HG03442 (cell line): ENCODE data around the gene ZBTB20.

ENCODE experiments used
- ATAC-seq: cut with Tn5 transposase; IDR thresholded peaks from one replicate; pipeline ENCODE4 v1.9.1; 2021; ENCODE audit warnings: mild to moderate bottlenecking, moderate library complexity; ENCODE audit not compliant: unreplicated experiment

The ZBTB20 gene

DNA sequence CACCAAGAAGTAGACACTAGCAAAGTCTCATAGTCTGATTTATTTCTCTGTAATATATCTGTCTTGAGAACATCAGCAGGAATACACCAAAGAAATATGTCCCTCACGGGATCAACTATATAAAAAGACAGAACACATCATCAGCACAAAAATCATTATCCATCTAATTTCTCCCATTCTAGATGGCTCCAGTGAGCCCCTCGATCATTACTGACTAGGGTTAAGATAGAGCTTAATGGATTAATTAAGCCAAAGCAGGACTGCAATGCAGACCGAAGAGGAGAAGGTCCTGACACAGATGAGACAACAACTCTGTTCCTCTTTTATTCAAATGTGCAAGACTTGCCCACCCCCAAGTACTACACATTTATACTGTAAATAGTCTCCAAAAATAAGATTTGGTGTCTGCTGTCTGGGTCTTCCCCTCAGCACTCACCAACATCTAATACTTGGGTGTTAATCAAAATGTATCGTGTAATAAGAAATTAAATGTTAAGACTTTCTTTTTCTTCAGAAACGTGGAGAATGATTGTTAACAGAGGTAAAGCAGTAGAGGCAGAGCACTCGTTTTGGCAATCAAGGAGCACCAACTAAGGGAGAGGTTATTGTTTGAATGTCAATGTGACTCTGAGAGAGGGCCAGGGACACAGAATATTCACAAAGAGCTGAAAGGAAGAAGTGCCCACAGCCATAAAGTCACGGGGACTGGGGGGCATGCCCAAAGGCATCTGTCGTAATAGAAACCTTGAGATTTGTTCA is 719.6 kb downstream of the ZBTB20 start:
- ATAC-seq = peak; percentile 20

DNA sequence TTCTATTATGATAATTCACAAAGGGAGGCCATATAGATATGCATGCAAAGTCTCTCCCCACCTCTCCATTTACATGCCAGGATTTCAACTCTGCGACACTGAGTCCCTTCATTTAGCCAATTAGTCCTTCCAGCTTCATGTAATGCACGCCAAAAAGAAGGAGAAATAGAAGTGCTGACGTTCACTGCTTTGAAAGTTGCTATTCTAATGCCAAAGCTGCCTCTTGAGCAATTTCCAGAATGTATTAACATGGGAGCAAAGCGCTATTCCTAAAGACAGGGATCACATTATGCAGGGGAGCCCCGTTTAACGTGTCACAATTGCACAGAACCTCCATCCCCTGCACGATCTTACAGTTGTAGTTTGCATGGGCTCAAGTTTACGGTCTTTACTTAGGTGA is 722.8 kb downstream of the ZBTB20 start:
- no peak for ATAC-seq

- ATAC-seq = no peak
These were observed 725.9 kb downstream of the ZBTB20 start for GRCh38 chr3:114421204-114421603.

- ATAC-seq = no peak
These were observed 727.0 kb downstream of the ZBTB20 start for GRCh38 chr3:114420072-114420471.

DNA sequence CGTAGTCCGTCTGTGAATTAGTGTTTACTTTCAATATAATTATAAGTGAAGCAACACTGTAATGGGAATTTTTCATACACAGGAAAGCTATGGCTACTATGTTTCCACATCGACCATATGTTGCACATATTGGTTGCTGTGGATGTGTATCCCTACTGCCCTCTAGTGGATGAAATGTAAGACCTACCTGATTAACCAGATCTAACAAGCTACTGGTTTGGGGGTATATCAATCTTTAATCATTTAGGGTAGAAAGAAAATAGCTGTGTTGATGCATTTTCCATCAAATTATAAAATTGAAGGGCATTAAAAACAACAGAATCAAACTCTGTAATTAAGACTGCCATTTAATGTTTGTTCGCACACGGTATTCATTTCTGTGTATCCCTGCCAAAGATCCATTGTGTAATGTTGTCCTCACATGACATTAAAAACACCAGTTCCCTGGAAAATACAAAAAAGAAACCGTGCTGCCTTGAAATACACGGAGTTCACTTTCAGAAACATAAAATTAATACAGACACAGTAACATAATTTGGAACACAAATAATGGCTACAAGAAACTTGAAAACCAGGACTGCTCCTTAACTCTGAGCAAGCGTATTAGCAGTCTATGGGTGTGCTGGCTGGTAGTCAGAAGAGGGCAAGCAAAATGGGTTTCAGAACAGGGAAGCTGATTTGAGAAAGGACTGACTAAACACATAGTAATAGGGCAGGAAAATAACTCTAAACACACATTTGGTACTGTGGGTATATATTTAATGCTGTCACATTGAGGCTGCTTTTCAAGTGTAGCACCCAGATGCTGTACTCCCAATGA is 728.2 kb downstream of the ZBTB20 start:
- peak; percentile 63 for ATAC-seq

GRCh38 chr3:114418107-114418506 is 729.0 kb downstream of the ZBTB20 start:
- peak; percentile 89 for ATAC-seq

DNA sequence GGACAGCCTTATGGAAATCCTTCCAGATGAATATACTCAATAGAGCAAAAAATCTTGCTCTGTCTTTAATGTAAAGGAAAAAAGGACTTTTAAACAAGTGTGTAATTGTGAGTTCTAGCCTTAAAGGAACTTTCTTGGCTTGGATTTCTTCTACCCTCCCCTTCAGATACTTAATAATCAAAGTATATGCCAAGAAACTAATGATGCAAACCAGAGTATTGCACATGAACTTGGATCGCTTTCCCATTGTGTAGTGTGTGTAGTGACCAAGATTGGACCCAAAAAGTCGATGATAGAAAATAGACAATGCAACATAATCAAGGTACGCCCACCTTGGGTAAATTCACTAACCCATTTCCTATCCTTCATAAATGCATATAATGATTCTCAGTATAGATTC is 729.4 kb downstream of the ZBTB20 start:
- ATAC-seq = peak; percentile 17

DNA sequence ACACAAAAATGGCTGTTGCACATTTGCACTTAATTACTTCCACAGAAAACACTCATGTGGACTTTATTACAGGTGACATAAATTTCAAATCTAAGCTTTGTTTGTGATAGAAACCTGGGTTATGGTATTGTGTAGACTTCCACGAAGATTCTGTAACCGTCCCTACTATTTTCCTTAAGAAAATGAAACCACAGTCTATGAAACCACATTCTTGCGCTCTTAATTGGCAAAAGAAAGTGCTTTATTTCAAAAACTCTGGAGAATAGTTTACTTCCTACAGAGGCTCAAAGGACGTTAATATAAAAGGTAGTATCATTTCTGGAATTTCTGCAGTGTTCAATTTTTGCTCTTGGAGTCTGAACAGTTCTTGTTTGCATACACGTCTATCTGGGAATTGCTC is 729.8 kb downstream of the ZBTB20 start:
- ATAC-seq = no peak

- peak; percentile 94 for ATAC-seq
These were observed 735.0 kb downstream of the ZBTB20 start for GRCh38 chr3:114411811-114412803.

DNA sequence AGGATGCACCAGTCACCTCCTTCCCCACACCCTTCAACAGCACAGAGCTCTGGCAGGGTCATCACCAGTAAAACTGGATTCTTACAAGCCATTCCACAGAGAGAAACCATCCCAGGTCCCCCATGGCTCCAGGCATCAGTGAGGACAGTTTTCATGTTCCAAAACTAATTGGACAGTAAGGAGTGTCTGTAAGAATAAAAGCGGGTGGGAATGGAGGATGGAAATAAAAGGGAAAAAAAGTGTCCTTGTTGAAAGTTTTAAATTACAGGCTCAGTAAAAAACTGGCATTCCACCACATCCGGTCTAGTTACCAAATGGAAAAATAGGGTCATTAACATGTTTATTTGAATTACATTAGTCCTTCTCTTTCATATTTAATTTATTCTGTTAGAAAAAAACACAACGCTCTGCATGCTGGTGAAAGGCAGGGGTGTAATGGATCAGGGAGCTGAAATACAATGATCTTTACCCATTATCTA is 735.9 kb downstream of the ZBTB20 start:
- no peak for ATAC-seq

DNA sequence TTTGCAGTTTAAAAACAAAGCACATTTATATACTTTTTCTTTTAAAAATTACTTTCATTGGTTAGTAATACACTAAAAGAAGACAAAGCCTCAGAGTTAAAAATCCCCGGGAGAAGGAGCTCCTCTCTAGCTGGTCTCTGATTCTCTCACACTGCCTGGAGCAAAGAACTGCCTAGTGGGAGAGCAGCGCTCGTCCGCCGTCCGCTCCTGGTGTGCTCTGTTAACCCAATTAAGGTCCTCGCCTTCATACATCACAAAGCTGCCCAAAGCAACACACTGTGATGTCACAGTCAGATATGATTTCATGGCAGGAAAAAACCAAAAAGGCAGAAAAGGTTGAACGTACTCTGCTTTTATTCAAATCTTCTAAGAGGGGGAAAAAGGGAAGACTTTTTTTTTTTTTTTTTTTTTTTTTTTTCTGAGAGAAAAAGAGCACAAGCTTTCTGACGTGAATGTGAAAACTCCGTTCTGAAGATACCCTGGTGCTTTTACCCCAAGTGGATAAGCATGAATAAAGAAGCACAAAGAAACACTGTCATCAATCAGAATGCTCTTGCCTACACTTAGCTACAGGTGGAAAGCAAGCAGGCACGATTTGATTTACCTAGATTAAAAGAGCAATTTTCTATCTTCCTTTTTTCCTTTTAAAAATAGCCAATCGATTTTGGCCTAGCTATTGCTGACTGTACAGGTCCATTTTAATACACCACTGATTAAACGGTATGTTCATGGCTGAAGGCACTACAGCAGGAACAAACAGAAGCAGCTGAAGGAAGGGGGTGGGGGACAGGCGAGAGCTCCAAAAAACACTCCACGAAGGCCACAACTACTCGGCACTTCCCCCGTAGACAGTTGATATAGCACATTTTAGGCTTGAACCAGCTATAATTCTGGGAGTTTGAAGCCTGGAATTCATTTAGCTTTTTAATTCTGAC is 738.1 kb downstream of the ZBTB20 start:
- ATAC-seq = no peak

DNA sequence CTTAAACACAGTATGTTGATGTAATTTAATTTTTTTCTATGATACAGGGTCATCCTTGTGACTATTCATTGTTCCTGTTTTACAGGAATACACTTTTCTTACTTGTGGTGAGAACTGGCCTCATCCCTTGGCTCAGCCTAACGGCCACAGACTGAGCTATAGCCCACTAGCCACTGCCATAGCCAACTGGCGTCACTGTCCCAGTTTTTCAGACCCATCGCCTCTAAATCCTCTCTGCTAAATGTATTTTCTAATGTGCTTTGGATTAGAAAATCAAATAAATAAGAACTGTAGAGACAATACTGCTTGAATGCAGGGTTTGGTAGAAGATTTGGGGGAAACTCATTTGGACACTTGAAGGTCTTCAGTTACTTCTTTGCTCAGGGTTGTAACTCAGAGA is 740.2 kb downstream of the ZBTB20 start:
- no peak for ATAC-seq

DNA sequence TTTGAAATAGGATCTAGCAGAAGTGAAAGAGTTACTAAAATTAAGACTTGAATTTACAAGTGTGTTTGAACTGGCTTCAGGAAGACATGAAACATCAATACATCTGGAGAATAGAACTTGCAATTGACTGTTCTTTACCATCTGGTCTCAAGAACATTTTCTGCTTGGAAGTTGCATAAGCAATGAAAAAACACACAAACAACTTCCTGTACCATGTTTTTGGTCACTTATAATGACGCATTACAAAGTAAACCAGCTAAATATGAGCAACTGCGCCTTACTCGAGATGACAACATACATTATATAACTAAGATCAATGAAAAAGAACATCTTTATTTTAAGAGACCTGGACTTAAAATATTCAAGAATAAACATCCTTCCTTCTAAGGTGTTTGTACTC is 740.8 kb downstream of the ZBTB20 start:
- ATAC-seq = no peak

DNA sequence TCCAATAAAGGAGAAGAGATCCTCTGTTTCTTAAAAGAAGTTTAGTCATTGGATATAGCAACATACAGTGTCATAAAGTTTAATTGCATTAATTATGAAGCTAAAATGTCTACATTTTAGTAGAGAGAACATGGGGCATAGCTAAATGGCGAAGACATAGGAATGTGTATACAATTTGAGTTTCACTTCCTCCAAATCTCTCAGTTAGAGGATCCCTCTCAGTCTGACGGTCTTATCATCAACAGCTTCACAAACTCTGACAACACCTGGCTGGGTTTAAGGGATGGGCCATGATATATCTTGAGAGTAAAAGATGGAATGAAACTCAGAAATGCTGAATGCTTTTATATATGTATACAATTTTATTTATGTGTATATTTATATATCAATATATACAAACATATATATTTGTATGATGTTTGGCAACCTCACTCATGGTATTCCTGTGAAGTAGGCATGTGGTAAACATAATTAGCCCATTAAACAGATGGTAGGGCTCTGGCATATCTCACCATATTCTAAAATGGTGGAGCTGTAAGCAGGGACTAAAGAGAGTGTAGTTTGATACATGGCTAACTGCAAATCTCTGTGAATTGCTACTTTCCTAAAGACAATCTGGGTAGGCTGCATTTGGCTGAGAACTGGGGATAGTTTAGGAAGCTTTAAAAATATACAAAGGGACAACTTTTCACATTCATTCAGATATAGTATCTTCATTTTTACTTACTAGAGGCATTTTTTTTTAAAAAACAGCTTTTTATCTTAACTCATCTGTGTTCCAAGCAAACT is 741.7 kb downstream of the ZBTB20 start:
- ATAC-seq = peak; percentile 86

GRCh38 chr3:114404590-114404989 is 742.5 kb downstream of the ZBTB20 start:
- ATAC-seq = no peak

- no peak for ATAC-seq
These were observed 744.2 kb downstream of the ZBTB20 start for GRCh38 chr3:114402838-114403237.

DNA sequence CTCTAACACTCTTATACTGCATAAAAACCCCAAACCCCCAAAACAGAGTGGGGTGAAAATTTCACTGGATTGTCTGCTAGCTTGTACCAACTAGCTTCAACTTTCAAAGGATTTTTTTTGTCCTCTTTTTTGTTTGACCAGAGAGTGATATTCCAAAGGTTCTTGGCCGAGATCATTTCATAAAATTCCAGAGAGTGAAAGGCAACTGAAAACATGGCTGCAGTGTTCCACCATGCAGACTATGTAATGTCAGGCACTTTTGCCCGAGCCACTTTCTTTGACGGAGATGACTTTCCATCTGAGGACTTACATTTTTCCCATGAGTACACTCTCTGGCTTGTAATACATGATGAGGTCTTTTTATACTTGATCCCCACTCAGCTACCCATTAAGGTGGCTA is 745.7 kb downstream of the ZBTB20 start:
- ATAC-seq = no peak

DNA sequence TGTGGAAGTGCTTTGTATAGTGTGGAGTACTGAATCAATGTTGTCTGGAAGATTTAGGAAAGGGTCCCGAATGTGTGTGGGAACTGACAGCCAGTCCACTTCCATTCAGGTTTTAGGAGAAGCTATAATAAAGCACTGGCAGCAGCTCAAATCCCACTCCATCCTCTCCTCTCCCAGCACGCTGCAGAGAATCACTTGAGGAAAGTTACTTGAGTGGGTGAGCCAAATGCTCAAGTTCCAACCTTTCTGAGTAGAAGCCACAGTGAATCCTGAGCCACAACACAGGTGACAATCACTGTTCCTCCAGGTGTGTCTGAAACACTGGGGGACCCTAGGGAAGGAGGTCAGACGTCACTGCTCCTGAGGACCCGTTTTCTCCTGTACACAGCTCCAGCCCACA is 746.7 kb downstream of the ZBTB20 start:
- no peak for ATAC-seq

DNA sequence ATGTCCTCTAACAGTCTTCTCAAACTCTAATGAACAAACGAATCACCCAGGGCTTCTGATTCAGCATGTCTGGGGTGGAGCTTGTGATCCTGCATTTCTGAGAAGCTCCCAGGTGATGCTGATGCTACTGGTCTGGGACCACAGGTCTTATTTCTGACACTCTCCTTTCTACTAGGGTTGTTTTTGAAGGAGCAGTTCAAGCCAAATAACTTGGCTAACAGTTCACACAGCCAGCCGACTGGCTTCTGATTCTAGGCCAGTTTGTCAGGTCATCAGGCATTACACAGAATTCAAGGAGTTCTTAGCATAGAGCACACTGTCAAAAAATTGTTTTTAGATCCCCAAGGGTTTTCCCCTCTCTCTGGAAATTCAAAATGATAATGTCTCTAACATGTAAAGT is 752.5 kb downstream of the ZBTB20 start:
- no peak for ATAC-seq
